ENCODE results near the gene PIMREG.

The PIMREG gene

DNA sequence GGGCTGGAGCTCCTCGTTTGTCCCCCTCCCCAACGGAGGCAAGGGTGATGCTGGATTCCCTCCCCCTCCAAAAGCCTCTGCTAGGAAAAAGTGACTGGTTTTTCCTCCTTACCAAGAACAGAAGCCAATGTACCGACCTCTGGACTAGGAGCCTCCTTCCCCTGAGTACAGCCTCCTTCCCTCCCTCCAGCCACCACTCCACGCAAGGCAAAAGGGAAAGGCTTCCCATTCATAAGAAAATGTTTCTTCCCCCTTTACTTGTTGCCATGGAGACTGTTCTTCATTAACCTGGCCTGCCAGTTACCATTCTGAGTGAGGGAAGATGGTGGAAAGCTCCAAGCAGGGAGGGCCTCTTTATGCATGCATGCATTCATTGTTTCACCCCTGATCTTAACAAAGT, 4.3 kb upstream of the PIMREG start:
- no peak for FAIRE-seq

GRCh38 chr17:6442775-6443174, 1.5 kb upstream of the PIMREG start:
- FAIRE-seq: no peak

GRCh38 chr17:6444571-6445335, 498 bp downstream of the PIMREG start:
- FAIRE-seq: no peak

GRCh38 chr17:6446516-6447100, 2.4 kb downstream of the PIMREG start:
- no peak for FAIRE-seq

GRCh38 chr17:6448473-6448872, 4.2 kb downstream of the PIMREG start:
- FAIRE-seq: no peak

GRCh38 chr17:6449307-6449706, 5.1 kb downstream of the PIMREG start:
- no peak for FAIRE-seq

GRCh38 chr17:6450926-6451832, 6.9 kb downstream of the PIMREG start:
- FAIRE-seq: no peak

DNA sequence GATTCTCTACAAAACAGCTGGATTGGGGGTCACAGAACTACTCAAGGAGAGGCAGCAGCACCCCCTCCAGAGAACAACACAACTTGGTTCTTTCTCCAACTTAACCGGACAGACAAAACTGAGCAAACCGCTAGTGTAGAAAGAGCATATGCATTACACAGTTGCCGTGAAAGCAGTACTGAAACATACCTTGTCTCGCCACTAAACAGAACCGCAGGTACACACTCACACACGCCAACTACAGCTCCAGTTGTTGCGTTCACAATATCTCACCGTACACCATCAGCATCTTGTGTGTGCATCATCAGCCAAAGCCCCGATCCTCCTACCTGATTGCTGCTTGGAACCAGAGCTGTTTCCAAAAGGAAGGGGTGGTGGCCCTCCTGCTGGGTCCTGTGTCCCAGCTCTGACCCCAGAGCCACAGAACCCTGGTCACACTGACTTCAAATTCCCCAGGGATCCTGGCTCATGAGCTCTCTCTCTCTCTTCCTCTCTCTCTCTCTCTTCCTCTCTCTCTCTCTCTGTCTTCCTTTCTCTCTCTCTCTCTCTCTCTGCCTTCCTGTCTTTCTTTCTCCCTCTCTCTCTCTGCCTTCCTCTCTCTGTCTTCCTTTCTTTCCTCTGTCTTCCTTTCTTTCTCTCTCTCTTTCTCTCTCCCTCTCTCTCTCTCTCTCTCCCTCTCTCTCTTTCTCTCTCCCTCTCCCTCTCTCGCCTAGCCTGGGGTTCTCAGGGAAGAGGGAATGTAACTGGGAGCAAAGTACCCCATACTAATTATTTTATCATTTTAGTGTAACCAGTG, 8.4 kb downstream of the PIMREG start:
- no peak for FAIRE-seq

- no peak for FAIRE-seq
Observed at GRCh38 chr17:6453279-6454024, 9.2 kb downstream of the PIMREG start.

GRCh38 chr17:6454495-6455320, 10.5 kb downstream of the PIMREG start:
- no peak for FAIRE-seq

- FAIRE-seq: no peak
Observed at GRCh38 chr17:6455321-6455705, 11.1 kb downstream of the PIMREG start.

DNA sequence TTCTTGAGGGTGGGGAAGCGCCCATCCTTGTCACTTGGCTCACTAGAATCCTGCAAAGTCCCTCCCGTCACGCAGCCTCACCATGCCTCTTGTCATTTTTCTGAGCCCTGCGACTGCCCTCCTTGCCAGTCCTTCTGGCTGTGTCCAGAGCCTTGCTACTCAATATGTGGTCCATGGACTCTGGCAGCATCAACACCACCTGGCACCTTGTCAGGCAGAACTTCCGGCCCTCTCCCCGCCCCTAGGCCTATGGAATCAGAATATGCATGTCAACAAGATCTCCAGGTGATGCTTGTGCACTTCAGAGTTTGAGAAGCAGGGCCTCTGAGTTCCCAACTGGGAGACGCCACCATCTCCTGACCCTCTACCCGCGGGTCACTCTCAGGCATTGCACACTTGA, 12.1 kb downstream of the PIMREG start:
- FAIRE-seq: no peak

GRCh38 chr17:6456914-6457687, 12.8 kb downstream of the PIMREG start:
- no peak for FAIRE-seq

GRCh38 chr17:6457688-6458459, 13.6 kb downstream of the PIMREG start:
- FAIRE-seq: no peak

DNA sequence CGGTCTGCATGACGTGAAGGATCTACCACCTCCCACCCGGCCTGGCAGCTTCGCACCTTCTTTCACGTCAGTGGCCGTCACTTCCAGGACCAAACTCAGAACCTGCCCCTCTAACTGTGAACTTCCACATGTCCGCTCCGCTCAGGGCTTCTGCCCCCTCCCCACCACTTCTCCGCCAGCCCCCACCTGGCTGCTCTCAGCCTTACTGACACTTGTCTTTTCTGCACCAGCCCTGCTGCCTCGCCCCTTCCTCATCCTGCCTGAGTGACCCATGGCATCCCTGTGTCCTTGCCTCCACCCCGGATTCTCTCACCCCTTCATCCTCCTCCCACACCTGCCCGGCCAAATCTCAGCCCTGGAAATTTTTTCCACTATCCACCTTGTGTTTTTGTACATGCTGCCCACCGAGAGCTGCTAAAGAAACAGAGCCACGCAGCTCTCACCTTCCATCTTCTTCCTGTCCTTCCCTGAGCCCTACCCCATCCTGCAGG, 14.2 kb downstream of the PIMREG start:
- FAIRE-seq: no peak

DNA sequence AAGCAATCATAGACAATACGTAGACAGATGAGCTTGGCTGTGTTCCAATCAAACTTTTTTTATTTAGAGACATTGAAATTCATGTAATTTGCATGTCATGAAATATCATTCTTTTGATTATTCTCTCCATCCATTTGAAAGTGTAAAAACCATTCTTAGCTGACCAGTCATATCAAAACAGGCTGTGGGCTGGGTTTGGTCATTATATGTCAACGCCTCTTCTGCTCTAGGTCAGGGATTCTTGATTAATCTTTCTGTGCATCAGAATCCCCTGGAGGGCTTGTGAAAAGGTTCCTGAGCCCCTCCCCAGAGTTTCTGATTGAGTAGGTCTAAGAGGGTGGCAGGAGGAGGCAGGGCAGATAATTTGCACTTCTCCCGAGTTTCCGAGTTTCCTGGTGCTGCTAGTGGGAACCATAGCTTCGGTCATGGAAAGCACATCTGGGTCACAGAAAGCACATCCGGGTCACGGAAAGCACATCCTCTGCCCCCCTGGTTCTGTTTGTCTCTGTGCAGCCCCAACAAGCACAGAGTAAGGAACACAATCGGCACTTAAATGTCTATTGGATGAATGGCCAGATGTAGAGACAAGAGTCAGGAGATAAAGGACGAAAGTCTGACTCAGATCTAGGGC, 16.4 kb downstream of the PIMREG start:
- FAIRE-seq: no peak

DNA sequence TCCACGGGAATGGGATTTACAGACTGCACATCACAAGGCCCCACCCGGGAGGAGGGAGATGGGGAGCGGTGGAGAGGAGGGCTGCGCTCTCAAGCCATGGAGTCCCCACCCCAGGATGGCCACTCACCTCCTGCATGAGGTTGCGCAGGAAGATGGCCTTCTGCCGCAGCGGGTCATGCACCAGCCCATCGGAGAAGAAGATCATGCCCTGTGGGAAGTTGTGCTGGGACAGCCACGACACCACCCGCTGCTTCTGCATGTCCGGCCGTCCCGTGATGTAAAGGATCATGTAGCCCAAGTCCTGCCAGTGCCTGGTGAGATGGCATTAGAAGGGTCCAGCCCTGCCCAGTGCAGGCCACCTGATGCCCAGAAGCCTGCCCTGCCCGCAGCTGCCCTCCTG, 17.0 kb downstream of the PIMREG start:
- no peak for FAIRE-seq

DNA sequence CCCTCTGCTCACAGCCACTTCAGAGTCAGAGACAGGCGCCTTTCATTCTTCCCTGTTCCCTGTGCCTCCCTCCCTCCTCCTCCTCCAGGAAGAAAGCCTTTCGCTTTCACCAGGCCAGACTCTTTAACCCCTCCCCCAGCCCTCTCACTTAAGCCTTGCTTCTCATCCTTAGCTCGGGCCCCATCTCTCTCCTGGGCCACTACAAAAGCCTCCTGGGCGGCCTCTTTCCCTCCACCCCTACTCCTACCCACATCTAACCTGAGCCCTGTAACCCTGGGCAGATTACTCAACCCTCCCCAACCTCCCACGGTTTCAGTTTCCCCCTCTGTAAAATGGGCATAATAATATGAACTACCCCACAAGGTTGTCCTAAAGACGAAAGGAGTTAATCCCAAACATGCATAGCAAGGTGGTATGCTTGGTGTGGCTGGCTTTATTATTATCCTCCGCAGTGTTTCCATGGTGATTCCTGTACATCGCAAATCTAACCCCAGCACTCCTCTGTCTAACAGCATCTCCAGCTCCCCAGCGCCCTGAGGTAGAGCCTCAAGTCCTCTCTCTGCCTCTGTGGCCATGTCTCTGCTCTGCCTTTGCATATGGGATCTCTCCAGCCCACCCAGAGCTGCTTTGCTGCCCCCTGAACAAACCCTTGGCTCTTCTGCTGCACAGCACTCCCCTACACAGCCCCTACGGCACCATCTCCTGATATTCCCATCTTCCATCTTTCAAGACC, 17.7 kb downstream of the PIMREG start:
- no peak for FAIRE-seq

Data from colon (tissue), 2 donors.